Gastrocnemius medialis (tissue), 4 donors: ENCODE results near the gene TIAM2.

Experiments
- POLR2A ChIP-seq, 2 donors: fragments of 450-650 bp; IDR thresholded peaks; one replicate each; pipeline ENCODE4 v1.6.1; 2017; ENCODE audit warnings: antibody characterized with exemption in 2 of 2, mild to moderate bottlenecking in 2 of 2, moderate library complexity in 2 of 2
- TF ChIP-seq, protein P1 (sequence below), 5 experiments: fragments of 450-650 bp in 3 of 5; fragments of 200-600 bp in 2 of 5; sonication (generic) in 2 of 5; IDR thresholded peaks in 4 of 5; conservative IDR thresholded peaks in 1 of 5; 1 replicate in 4 of 5; 2 replicates in 1 of 5; pipeline ENCODE4 v1.5.1; 2016 to 2019; ENCODE audit warnings: antibody characterized with exemption in 5 of 5, mild to moderate bottlenecking in 3 of 5, moderate library complexity in 3 of 5

- TF ChIP-seq, protein P1, sequence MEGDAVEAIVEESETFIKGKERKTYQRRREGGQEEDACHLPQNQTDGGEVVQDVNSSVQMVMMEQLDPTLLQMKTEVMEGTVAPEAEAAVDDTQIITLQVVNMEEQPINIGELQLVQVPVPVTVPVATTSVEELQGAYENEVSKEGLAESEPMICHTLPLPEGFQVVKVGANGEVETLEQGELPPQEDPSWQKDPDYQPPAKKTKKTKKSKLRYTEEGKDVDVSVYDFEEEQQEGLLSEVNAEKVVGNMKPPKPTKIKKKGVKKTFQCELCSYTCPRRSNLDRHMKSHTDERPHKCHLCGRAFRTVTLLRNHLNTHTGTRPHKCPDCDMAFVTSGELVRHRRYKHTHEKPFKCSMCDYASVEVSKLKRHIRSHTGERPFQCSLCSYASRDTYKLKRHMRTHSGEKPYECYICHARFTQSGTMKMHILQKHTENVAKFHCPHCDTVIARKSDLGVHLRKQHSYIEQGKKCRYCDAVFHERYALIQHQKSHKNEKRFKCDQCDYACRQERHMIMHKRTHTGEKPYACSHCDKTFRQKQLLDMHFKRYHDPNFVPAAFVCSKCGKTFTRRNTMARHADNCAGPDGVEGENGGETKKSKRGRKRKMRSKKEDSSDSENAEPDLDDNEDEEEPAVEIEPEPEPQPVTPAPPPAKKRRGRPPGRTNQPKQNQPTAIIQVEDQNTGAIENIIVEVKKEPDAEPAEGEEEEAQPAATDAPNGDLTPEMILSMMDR (IDR thresholded peaks at IDR 0.05 in 4 of 5, conservative IDR thresholded peaks at IDR 0.05 in 1 of 5) = no peak
- TF ChIP-seq POLR2A (IDR thresholded peaks at IDR 0.05) = no peak
Observed at GRCh38 chr6:155235087-155235486, 240.0 kb downstream of the TIAM2 start.
